ENCODE results near the gene CDHR2.
"Not testable (repeated sequence)": the region's sequence is repeated elsewhere in the genome, so short reads cannot be mapped to it uniquely, and the experiment has no call there.

CDHR2 gene

DNA sequence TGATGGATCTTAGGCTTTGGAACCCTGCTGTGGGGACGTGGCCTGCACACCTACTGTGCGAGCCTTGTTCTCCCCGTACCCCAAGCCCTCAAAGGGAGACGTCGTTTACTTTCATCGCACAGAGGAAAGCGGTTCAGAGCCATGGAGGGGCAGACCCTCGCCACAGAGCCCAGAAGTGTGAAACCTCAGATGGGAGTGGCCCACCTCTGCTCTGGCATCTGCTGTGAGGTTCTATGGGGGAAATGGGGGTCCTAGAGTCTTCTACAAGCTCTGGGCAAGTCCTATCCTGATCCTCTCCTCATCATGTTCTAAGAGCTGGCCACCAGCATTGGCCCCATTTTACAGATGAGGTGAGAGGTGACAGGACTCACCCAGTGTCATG lies 8.2 kb upstream of the CDHR2 start:
- DNase-seq (ENCODE audit: low read depth, low spot score): no peak

DNA sequence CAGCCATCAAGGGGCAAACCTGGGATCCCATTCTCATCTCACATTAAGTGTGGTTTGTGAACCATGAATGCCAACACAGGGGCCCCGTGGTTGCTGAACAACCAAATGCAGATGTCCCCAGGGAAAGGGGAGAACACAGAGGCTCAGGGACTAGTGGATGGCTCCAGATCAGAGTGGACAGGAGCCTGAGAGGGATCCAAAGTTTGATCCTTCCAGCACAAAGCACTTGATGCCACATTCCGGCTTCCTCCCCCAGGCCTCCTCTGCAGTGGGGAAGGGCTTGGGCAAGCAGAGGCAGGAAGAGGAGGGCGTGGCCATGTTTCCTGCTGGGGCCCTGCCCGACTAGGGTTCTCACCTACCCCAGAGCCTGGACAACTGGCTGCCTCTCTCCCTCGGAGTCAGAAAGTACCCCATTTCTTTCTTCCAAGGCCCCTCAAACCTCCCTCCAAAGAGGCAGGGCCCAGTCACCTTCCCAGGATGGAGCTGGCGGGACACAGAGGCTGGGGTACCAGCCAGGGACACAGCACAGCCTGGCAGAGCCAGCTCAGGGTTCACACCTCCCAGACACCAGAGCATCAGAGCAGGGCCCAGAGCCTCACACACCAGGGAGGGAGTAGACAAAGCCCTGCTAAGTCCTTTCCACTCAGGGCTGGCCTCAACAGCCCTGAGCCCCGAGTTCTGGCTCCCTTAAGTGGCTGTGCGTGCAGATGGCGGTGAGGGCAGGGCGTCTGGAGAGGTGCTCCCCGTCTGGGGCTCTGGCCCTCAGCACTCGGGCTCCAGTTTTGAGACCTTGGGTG lies 7.6 kb upstream of the CDHR2 start:
- no peak for DNase-seq (ENCODE audit: low read depth, low spot score)

DNA sequence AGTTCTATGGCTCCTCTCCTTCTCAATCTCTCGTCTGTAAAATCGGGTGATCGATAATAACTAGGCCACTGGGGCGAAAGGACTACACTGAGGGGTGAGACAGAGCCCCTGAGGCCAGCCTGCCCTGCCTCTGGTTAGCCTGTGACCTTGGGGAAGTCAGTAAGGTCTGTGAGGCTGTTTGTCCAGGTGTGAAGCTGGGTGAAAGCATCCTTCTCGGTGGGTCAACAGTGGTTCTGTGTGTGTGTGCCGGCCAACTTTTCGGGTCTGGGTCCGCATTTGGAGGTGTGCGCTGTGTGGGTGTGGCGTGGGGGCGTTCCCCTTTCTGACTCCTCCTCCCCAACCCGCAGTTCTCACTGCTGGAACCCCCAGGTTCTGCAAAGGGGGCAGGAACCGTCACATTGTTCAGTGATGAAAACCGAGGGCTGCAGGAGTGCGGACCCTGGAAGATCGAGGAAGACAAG lies 7.0 kb upstream of the CDHR2 start:
- no peak for DNase-seq (ENCODE audit: low read depth, low spot score)

DNA sequence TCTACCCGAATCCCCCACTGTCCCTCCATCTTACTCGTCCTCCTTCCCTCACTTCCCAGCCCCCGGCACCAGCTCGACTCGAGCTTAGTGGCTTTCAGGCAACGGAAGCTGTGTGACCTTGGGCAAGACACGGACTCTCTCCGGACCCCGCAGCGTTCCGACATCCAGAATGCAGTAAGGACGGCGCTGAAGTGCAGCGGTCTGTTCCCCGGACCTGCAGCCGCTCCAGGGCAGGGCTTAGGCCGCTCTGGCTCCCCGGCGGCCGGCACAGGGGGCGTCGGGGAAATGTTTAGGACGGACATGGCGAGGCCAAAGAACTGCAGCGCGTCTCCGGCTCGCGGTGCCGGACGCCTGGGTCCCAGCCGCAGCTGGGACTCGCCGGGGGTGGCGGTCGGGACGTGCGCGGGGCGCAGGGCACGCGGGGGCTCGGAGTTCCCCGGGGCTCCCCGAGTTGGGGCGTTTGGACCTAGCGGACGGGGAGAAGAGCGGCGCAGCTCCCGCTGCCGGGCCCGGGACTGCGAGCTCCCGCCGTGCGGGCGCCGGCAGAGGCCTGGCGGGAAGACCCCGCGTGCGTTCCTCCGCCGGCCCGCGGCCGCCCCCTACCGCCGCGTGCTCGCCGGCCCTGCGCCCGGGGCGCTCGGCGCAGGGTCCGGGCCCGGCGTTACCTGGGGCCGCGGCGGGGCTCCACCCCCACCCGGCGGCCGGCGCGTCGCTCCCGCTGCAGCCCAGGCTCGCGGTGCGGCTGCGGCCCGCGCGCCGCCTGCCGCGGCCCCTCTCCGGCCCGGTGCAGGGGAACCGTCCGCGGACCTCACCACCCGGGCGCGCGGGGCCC lies 6.3 kb upstream of the CDHR2 start:
- DNase-seq (ENCODE audit: low read depth, low spot score): no peak

DNA sequence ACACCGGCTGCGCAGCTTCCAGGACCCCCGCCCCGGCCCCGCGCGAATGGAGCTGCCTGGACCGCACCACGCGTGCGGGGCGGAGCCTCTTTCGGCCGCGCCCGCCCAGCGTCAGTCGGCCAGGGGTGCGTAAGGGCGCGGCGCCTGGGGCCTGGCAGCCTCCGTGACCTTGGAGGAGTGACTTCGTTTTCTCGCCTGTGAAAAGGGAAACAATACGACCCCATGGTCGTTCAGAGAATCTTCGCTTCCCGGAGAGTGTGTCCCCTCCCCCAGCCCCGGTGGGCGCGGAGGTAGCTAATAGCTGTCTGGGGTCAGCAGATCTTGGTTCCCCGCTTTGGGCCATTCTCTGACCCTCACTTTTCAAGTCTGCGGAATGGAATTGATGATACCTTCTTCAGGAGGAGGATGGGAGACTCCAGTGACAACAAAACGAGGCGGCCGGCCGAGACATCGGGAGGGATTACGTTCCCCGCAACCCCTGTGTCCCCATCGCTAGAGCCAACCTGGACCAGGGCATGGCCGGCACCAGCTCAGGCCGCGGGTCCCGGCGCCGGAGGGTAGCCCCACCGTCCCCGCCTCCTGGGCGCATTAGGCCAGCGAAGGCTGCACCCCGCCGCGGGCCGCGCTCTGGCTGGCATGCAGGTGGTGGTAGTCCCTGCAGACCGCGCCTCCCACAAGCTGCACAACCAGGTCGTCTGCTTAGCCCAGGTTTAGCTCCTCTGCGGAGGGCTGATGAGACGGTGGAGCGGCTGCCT lies 5.5 kb upstream of the CDHR2 start:
- peak; percentile 50 for DNase-seq (ENCODE audit: low read depth, low spot score)

DNA sequence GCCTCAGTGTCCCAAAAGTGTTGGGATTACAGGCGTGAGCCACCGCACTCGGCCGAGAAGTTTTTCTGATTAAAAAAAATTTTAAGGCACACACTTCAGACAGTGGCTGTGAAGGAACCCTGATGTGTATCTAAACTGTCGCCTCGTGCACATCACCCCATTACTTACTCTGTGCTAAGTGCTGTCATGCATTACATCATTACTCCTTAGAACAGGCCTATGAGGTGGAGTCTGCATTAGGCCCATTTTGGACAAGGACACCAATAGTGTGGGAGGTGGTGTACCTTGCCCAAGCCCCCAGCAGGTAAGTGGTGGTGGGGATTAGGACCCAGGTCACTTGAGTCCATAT lies 3.8 kb upstream of the CDHR2 start:
- DNase-seq (ENCODE audit: low read depth, low spot score): no peak

DNA sequence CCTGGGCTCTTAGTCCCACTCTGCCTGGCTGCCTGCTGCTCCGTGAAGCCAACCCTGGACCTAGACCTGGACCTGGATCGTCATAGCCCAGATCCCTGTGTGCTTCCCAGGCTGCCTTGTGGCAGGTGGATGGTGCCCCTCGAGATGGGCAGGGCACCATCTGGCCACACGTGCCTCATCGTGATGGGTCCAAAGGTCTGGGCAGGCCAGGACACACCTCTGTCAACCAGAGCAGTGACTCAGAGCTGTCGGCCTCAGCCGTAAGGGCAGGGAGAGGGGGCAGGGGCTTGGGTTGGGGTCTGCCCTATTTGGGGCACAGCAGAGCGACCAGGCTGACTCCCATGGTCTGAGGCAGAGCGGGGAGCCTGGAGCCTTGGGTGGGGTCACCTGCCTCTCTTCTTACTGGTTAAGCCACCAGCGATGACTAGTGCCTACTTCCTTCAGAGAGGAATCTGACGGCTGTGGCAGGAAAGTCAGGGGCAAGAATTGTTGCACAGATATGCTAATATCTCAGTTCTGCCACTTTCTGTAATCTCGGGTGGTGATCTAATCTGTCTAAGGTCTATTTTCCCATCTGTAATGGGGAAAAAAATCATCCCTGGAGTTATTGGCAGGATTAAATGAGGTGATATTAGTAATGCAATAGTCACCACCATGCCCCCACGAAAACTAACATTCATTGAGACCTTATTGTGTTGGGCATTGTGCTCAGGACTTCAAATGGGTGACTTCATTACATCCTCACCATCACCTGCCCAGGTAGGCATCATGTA lies 3.2 kb upstream of the CDHR2 start:
- no peak for DNase-seq (ENCODE audit: low read depth, low spot score)

DNA sequence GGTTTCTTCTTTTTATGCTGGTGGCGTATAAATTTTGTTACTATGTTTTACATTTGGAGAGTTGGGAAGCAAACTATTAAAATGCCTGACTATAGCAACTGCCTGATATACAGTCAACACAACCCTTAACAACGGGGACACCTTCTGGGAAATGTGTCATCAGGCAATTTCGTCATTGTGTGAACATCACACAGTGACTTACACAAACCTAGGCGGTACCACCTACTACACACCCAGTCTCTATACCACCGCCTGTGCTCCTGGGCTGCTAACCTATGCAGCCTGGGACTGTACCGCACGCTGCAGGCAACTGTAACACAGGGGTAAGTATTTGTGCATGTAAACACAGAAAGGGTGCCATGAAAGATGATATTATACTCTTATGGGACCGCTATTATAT lies 1.3 kb upstream of the CDHR2 start:
- no peak for DNase-seq (ENCODE audit: low read depth, low spot score)

DNA sequence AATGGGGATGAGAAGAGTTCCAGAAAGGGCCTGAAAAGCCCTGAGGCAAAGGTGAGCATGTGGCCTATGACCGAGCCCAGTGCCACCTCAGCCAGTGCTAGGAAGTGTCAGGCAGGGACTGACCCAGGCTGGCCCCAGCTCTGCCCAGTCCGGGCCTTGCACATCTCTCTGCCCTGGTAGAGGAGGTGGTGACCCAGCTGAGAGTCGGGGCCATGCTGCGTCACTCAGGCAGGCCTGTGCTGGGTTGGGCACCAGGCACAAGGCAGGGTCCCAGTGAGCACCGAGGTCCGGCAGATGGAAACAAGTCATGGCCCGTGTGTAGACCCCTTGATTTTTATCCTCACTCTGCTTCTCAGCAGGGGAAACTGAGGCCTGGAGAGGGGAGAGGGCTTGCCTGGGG lies 729 bp downstream of the CDHR2 start:
- no peak for DNase-seq (ENCODE audit: low read depth, low spot score)

DNA sequence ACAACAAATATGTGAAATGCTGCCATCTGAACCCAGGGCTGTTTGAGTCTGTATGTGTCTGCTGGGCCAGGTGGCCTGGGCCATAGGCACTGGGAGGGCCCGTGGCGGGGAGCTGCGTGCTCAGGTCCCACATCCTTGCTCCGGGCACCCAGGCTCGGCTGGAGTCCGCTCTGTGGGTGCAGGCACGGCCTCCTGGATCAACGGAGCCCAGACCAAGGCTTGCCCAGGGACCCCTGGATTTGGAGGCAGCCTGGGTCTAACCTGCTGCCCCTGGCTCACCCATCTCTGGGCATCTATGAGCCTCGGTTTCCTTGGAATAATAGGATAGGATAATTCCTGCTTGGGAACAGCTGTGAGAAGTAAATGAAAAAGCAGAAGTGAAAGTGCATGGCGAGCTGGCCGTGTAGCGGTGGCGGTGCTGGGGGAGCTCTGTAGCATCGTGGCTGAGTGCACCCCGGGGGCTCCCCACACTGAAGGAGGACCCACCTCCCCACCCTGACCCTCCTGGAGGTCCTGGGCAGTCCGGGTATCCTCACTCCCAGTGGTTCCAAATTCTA lies 1.2 kb downstream of the CDHR2 start:
- DNase-seq (ENCODE audit: low read depth, low spot score): no peak

DNA sequence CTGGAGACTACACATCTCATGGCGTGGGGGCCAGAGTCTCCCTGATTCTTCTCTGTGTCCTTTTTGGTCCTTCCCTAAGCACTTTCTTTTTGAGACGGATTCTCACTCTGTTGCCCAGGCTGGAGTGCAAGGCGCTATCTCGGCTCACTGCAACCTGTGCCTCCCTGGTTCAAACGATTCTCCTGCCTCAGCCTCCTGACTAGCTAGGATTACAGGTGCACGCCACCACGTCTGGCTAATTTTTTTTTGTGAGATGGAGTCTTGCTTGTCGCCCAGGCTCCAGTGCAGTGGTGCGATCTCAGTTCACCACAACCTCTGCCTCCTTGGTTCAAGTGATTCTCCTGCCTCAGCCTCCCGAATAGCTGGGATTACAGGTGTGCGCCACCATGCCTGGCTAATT lies 1.8 kb downstream of the CDHR2 start:
- not testable (repeated sequence) for DNase-seq (ENCODE audit: low read depth, low spot score)

DNA sequence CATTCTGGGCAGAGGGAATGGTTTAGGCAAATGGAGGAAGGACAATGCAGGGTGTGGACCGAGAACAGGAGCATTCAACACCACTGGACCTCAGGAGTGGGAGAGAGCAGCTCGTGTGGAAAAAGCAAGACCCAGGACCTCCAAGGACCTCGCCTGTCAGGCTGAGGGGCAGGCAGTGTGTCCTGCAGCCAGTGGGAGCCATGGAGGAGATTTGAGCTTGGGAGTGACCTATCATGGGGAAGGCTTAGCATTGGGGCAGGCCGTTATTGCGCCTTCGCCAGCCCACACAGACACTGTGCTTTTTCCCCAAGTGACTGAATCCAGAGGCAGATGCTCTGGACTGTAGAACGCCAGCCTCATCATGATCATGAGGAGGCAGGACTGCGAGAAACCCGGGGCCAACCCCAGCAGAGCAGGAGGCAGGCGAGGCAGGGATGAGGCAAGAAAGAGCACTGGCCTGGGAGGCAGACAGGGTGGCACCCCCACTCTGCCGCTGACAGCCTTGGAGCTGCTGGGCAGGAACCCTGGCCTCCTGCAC lies 3.3 kb downstream of the CDHR2 start:
- DNase-seq (ENCODE audit: low read depth, low spot score): no peak

DNA sequence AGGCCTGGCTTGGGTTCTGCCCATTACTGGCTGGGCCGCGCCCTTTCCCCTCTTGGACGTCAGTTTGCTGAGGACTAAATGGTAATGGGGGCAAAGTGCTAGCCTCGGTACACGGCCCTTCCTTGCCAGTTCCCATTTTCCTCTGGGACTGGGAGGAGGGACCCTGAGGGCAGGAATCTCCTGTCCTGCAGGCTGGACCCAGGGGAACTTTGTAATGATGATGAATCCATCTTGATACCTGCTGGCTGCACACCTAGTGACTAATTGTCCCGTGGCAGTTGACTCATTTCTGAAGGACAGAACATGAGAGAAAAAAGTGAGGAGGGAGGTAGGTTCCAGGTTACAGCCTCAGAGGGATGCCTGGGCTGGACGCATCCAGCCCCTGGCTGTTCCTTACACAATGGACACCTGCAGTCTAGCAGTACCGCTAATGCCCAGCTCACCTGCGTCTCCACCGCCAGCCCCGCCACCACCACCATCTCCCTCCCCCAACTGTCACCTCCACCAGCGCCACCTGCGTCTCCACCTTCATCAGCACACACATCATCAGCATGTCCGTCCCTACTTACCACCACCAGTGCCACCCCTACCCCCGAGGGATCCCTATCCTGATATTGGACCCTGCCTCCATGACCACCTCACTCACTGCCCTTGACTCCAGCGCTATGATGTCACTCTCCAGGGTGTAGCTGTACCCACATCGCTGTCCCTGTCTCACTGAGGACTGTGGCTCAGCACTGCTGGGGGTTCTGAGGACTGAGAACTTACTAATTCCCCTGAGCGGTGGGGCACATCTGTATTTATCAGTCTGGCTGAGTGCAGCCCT lies 4.3 kb downstream of the CDHR2 start:
- no peak for DNase-seq (ENCODE audit: low read depth, low spot score)

DNA sequence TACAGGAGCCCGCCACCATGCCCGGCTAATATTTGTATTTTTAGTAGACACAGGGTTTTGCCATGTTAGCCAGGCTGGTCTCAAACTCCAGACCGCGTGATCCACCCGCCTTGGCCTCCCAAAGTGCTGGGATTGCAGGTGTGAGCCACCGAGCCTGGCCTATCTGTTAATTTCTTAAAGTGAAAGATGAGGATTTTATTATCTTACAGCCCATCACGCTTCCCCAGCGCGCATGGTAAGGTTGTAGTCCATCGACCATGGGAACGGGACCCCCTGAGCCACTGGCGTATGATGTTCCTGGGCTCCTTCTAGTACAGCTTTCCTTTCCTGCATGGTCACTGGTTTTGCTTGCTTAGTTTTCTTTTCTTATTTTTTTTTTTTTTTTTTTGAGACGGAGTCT lies 8.7 kb downstream of the CDHR2 start:
- DNase-seq (ENCODE audit: low read depth, low spot score): no peak

DNA sequence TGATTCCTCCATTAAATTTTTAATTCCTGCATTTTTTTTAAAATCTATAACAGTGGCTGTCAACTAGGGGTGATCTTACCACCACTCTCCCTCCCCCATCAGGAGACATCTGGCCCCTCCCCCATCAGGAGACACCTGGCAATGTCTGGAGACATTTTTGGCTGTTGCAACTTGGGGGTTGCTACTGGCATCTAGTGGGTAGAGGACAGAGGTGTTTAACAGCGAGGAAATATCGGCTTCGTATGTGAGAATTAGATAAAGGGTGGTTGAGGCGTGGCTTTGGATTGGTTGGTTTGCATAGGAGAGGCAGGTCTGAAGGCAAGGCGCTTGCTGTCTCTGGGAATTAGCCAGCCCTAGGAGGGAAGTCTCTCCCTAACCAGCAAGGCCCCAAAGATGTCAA lies 10.5 kb downstream of the CDHR2 start:
- no peak for DNase-seq (ENCODE audit: low read depth, low spot score)

DNA sequence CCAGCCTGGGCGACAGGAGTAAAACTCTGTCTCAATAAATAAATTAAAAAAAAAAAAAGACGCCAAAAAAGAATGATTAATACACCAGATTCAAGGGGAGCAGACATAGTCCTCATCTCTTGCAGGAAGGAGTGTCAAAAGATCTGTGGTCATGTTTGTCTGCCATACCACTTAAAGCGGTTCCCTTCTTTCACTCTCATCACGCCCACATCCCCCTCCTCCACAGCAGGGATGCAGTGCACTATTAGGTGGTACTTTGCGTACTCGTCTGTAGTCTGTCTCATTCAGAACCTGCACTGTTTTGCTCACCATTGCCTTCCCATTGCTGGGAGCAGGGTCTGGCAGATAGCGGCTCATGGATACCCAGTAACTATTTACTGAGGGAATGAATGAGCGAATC lies 11.2 kb downstream of the CDHR2 start:
- no peak for DNase-seq (ENCODE audit: low read depth, low spot score)

DNA sequence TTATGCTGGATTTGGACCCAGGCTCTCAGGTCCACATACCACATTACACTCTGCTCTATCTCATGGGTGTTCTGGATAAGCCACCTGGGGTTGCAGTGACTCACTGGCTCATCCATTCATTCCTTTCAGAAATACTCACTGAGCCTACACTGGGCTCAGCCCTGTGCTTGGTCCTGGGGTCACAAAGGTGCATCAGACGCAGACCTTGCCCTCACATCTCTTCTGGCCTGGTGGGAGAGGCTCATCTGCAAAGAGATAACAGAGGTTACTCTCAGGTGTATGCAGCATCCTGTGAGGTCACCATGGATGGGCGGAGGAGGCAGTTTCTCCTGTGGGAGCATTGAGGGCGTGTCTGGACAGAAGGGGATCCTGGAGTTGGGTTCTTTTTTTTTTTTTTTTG lies 12.1 kb downstream of the CDHR2 start:
- DNase-seq (ENCODE audit: low read depth, low spot score): no peak

DNA sequence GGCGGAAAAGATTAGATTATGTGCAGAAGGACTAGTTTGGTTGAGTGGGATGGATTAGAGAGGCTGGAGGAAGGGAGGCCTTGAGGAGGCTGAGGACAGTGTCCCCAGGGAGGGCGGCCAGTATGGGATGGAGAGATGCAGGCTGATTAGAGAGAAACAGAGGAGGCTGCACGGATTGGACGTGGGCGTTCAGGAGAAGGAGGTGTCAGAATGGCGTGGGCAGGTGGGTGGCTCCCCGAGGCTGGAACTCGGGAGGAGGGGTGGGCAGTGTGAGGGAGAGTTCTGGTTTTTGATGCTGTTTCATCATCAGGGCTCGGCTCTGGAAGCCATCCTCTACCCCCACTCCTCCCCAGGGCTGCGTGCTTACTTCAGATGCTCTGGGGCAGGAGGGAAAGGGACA lies 13.0 kb downstream of the CDHR2 start:
- DNase-seq (ENCODE audit: low read depth, low spot score): no peak

DNA sequence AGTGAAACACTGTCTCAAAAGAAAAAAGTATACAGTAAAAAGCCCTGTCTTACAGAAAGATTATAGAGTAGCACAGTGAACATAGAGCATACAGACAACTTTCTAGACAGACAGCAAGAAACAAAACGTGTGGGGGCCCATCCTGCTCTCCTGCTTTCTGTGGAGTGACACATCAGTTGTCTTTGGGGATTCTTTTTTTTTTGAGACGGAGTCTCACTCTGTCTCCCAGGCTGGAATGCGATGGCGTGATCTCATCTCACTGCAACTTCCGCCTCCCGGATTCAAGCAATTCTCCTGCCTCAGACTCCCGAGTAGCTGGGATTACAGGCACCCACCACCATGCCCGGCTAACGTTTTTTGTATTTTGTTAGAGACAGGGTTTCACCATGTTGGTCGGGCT lies 14.9 kb downstream of the CDHR2 start:
- no peak for DNase-seq (ENCODE audit: low read depth, low spot score)

DNA sequence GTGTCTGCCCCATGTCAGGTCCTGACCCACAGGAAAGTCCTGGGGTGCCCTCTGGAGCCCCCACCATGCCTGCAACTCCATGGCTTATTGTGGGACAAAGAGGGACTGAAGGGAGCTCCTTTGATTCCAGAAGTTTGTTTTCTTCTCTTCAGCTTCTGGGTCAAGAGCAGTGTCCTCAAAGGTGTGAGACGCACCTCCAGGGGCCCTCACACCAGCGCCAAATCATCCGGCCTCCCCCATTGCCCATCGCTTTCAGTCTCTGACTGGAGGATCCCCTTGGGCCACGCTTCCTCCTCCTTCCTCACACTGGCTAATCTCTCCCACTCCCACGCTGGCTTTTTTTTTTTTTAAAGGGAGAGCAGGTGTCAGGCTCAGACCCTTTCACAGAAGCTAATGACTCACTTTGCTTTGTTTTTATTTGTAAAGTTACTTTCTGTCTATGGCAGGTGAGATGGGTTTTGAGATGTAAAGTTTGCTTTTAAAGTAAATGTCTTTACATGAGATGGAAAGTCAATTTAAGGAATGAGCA lies 16.7 kb downstream of the CDHR2 start:
- DNase-seq (ENCODE audit: low read depth, low spot score): no peak
